Adipocyte (in vitro differentiated cells): Measurements from ENCODE around the gene FAM114A1.
"Not testable (repeated sequence)": the region's sequence is repeated elsewhere in the genome, so short reads cannot be mapped to it uniquely, and the experiment has no call there.

Experiments
- DNase-seq: peaks from one replicate; pipeline ENCODE4 v3.0.0-alpha.2; 2015; ENCODE audit warnings: low read depth
- H3K27me3 ChIP-seq: replicated peaks from 2 replicates; pipeline ENCODE4 v1.7.0; 2013; ENCODE audit warnings: mild to moderate bottlenecking, low read length, moderate library complexity; ENCODE audit not compliant: control insufficient read depth, insufficient read depth
- H3K36me3 ChIP-seq: 2 replicates; pipeline ENCODE4 v1.7.0; 2013; ENCODE audit warnings: low read length, mild to moderate bottlenecking, moderate library complexity; ENCODE audit not compliant: control insufficient read depth, insufficient read depth, severe bottlenecking
- H3K4me1 ChIP-seq: 2 replicates; pipeline ENCODE4 v1.7.0; 2013; ENCODE audit warnings: mild to moderate bottlenecking, low read length, moderate library complexity; ENCODE audit not compliant: control insufficient read depth, insufficient read depth
- H3K4me3 ChIP-seq: 2 replicates; pipeline ENCODE4 v1.7.0; 2013; ENCODE audit warnings: mild to moderate bottlenecking, low read length, moderate library complexity
- H3K9ac ChIP-seq: 2 replicates; pipeline ENCODE4 v1.7.0; 2013; ENCODE audit warnings: mild to moderate bottlenecking, low read length, moderate library complexity
- H3K9me3 ChIP-seq: 2 replicates; pipeline ENCODE4 v1.7.0; 2013; ENCODE audit warnings: mild to moderate bottlenecking, low read length, moderate library complexity; ENCODE audit not compliant: control insufficient read depth

FAM114A1 gene

DNA sequence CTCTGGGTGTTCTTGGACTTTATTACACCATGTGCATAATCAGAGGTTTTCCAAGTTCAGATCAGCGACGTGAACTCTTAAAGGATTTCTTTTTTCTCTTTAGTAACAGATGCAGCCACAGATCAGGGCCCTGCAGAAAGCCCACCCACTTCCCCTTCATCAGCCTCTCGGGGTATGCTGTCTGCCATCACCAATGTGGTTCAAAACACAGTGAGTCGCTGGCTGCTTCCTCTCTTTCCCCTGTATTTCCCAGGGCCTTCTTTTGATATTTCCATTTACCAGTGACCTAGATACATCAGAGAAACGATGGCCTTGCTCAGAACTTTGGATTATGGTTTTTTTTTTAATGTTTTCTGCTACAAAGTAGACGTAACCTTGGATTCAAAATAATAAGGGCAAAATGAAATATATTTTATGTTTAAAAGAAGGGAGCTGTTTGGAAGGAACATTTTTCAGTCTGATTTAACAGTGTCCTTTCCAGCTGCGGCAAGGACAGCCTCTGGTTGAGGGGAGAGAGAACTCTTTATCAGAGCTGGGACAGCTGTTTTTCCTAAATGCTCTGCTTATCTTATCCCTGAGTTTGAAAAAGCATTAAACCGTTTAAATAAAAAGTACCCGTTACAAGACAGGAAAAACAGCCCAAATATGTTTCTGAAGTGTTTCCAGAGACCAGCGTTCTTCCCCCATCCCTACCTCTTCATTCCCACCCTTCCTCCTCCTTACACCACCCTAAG lies 38.2 kb downstream of the FAM114A1 start:
- Histone ChIP-seq H3K9me3 (no peaks in the 10 kb centered on the region), H3K9ac (no peak overlapping the region), H3K4me1 (no peaks in the 10 kb centered on the region), H3K4me3 (no peak overlapping the region), H3K27me3 (no peaks in the 10 kb centered on the region), H3K36me3 (peaks cover 81% of the 10 kb centered on the region)
- DNase-seq: no peak

DNA sequence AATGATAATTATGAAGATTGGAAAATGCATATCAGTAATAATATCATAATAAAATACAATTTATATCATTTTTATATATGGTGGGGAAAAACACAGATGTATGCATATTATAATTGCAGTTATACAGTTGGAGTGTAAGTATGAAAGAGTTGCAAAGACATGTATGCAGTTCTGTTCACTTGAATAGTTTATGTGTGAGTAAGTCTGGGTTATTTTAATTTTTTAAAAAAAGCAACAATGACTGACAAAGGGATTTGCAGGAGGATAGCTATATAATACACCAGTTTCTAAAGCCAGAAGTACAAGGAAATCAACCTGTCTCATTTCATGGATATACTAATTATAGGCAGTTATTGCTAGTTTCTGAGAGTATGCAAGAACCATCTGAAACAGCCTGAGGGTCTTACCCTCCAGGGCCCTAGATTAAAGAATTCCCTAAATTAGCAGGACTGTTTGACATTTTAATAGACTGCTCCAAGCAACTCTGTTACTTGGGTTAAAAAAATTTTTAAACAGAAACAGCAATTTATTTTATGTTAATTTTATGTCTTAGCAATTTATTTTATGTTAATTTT lies 40.2 kb downstream of the FAM114A1 start:
- no peaks in the 10 kb centered on the region for H3K4me1 ChIP-seq

DNA sequence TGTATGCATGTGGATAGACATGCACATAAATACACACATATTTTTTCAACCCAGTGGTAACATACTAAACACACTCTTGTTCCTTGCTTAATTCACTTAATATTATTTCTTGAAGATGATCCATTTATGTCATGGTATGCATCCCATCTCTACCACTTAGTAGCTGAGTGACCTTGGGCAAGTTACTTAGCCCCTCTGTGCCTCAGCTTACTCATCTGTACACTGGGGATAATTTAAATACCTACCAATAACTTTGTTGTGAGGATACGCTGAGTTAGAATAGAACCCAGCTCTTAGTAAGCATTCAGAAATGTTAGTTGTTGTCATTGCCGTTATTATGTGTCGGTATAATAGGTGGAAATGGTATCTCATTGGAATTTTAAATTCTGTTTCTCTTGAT lies 41.4 kb downstream of the FAM114A1 start:
- Histone ChIP-seq H3K36me3 (peaks cover 92% of the 10 kb centered on the region), H3K4me1 (no peaks in the 10 kb centered on the region), H3K27me3 (no peaks in the 10 kb centered on the region), H3K4me3 (no peak overlapping the region), H3K9ac (no peak overlapping the region), H3K9me3 (no peaks in the 10 kb centered on the region)
- DNase-seq: no peak

More for the DNA sequence above, 40.2 kb downstream of the FAM114A1 start:
- Histone ChIP-seq H3K27me3 (no peaks in the 10 kb centered on the region), H3K36me3 (peaks cover 87% of the 10 kb centered on the region), H3K9me3 (no peaks in the 10 kb centered on the region), H3K9ac (no peak overlapping the region), H3K4me3 (no peak overlapping the region)
- DNase-seq: no peak

DNA sequence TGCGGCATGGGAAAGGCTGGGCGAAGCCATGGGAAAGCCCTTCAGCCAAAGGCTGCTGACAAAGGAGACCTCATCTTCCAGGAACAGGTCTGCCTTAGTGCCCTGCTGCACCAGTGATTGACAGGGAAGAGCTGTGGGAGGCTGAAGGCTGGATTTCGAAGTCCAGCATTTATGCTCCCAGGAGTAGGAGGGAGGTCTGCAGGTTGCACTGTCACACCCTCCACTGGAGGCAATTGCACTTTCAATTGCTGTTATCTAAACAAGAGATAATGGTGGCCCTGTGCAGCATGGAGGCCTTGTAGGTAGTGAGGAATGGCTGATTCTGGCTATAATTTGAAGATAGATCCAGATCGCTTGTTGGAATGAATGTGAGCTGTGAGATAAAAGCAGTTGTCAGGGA lies 43.7 kb downstream of the FAM114A1 start:
- Histone ChIP-seq H3K4me1 (no peaks in the 10 kb centered on the region), H3K36me3 (peaks cover 97% of the 10 kb centered on the region), H3K27me3 (no peaks in the 10 kb centered on the region), H3K4me3 (no peak overlapping the region), H3K9ac (no peak overlapping the region), H3K9me3 (no peaks in the 10 kb centered on the region)
- no peak for DNase-seq

DNA sequence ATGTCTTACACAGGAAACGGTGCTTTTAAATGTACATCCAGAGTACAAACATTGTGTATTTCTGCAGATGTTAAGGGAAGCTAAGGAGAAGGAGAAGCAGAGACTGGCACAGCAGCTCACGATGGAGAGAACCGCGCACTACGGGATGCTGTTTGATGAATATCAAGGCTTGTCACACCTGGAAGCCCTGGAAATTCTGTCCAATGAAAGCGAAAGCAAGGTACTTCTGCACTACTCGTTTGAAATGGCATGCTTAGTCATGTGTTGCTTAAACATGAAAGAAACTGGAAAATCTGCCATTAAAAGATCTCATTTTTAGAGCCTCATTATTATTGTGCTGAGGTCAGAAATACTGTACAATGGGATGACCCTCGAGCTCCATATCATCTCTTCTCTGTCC lies 47.2 kb downstream of the FAM114A1 start:
- Histone ChIP-seq H3K36me3 (peaks cover 94% of the 10 kb centered on the region), H3K9me3 (no peaks in the 10 kb centered on the region), H3K4me3 (no peak overlapping the region), H3K27me3 (no peaks in the 10 kb centered on the region), H3K9ac (no peak overlapping the region), H3K4me1 (no peaks in the 10 kb centered on the region)
- no peak for DNase-seq

DNA sequence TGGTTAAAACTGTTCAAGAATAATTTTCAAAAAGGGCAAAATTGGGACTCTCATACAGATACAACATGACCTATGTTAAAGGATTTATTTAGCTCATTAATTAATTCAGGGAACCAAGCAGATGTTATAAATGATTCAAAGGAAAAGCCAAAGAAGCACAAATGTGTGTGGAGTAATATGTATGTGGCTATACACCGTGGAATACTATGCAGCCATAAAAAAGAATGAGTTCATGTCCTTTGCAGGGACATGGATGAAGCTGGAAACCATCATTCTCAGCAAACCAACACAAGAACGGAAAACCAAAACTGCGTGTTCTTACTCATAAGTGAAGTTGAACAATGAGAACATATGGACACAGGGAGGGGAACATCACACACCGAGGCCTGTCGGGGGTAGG lies 48.7 kb downstream of the FAM114A1 start:
- H3K9me3 ChIP-seq, H3K4me3 ChIP-seq, H3K4me1 ChIP-seq, DNase-seq, H3K9ac ChIP-seq, H3K27me3 ChIP-seq: not testable (repeated sequence)
- H3K36me3 ChIP-seq: peaks cover 94% of the 10 kb centered on the region

DNA sequence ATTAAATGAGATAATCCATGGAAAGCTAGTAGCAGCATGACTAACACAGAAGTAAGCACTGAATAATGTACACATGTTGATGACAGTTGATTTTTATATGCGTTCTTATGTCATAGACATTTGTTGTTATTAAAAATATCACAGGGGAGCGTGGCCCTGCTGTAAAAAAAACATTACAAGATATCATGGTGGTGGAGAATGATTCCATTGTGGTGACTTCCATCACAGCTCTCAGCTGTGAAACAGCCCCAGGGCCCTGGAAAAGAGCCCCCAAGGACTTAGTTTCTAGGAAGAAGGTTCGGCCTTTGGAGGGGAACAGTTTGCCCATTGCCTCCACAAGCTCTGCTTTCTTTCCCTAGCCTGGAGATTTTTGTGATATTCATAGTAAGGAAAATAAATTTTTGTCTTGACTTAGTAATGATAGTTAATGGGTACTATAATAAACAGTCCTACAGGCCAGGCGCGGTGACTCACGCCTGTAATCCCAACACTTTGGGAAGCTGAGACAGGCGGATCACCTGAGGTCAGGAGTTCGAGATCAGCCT lies 49.9 kb downstream of the FAM114A1 start:
- no peaks in the 10 kb centered on the region for H3K4me1 ChIP-seq
- H3K4me3 ChIP-seq: no peak overlapping the region
- H3K27me3 ChIP-seq: no peaks in the 10 kb centered on the region
- H3K9ac ChIP-seq: no peak overlapping the region
- no peak for DNase-seq
- H3K9me3 ChIP-seq: no peaks in the 10 kb centered on the region
- peaks cover 97% of the 10 kb centered on the region for H3K36me3 ChIP-seq

DNA sequence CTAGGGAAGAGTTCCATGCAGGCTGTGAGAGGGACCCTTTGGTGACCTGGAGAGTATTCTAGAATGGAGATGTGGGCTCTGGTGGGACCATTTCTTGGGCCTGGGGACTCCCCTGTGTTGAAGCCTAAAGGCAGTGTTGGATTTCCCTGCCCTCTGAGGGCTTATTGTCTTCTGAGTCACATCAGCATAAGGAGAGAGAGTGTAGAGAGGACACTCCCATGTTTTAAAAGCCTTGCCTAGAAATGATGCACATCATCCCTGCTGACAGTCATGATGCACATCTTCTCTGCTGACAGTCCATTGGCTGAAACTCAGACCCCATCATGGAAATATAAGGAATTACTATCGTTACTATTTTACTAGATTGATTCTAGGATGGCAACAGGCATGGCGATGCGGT lies 51.9 kb downstream of the FAM114A1 start:
- no peak overlapping the region for H3K9ac ChIP-seq
- peaks cover 94% of the 10 kb centered on the region for H3K36me3 ChIP-seq
- no peaks in the 10 kb centered on the region for H3K4me1 ChIP-seq
- no peak overlapping the region for H3K4me3 ChIP-seq
- H3K27me3 ChIP-seq: no peaks in the 10 kb centered on the region
- DNase-seq: no peak
- H3K9me3 ChIP-seq: no peaks in the 10 kb centered on the region

DNA sequence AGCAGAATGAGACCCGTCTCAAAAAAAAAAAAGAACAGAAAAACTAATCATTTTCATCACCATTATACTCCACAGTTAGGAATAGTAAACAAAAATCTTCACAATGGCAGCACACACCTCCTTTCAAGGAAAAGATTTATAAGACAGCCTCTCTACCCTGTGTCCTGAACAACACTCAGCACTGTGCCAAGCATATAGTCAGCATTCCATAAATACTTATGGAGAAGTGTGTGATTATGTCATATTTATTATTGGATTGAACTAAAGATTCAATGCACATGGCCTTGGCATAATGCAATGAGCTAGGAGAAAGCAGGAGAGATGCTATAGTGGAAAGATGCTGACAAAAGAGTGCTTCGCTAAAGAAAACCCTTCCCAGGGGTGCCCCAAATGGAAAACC lies 52.6 kb downstream of the FAM114A1 start:
- H3K4me3 ChIP-seq: no peak overlapping the region
- H3K36me3 ChIP-seq: peaks cover 94% of the 10 kb centered on the region
- no peak overlapping the region for H3K9ac ChIP-seq
- no peaks in the 10 kb centered on the region for H3K27me3 ChIP-seq
- H3K4me1 ChIP-seq: no peaks in the 10 kb centered on the region
- DNase-seq: no peak
- no peaks in the 10 kb centered on the region for H3K9me3 ChIP-seq

DNA sequence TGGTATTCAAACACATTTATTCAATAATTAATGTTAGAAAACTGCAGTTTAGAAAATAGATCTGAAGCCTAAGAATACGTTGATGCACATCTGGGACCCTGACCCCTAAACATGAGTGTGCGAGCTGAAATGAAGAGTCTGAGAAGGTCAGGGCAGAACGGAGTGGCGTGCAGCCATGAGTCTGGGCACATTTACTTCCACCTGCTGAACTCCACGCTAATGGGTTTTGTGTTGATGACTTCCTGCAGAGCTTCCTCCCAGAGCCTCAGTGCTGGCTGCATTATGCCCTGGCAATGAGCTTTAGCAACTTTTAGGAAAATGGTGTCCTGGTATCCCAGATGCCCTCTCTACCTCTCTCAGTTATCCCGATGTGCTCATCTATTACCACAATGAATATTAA lies 53.1 kb downstream of the FAM114A1 start:
- H3K4me1 ChIP-seq: no peaks in the 10 kb centered on the region
- no peak for DNase-seq

DNA sequence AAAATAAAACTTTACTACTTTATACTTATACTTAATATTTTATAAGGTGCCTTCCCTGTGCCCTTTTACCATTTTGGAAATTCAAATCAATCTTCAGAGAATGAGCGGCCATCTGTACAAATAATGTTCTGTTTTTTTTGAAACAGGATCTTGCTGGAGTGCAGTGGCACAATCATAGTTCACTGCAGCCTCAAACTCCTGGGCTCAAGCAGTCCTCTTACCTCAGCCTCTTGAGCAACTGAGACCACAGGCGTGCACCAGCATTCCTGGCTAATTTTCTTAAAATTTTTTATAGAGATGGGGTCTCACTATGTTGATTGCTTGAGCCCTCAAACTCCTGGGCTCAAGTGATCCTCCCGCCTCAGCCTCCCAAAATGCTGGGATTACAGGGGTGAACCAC lies 53.5 kb downstream of the FAM114A1 start:
- no peaks in the 10 kb centered on the region for H3K4me1 ChIP-seq
- H3K27me3 ChIP-seq: no peaks in the 10 kb centered on the region
- H3K36me3 ChIP-seq: peaks cover 94% of the 10 kb centered on the region
- peak; percentile 4 for DNase-seq
- no peaks in the 10 kb centered on the region for H3K9me3 ChIP-seq
- no peak overlapping the region for H3K9ac ChIP-seq
- no peak overlapping the region for H3K4me3 ChIP-seq

More for the DNA sequence above, 53.1 kb downstream of the FAM114A1 start:
- H3K9ac ChIP-seq: no peak overlapping the region
- H3K36me3 ChIP-seq: peaks cover 94% of the 10 kb centered on the region
- H3K4me3 ChIP-seq: no peak overlapping the region
- H3K27me3 ChIP-seq: no peaks in the 10 kb centered on the region
- H3K9me3 ChIP-seq: no peaks in the 10 kb centered on the region
